Urinary bladder (tissue), 4 donors: ENCODE data around the gene POLD3. TPM values are rescaled to one million over a fixed set of nuclear protein-coding genes. Genes with fewer than 3 reads are reported as not detected.

ENCODE experiments used
- DNase-seq: peaks from one replicate; pipeline ENCODE4 v3.0.0-alpha.2; 2015; ENCODE audit errors: extremely low spot score
- H3K27ac ChIP-seq: one replicate; pipeline ENCODE4 v1.5.1; 2013; ENCODE audit warnings: low read depth, mild to moderate bottlenecking, moderate library complexity
- H3K36me3 ChIP-seq: one replicate; pipeline ENCODE4 v1.6.1; 2013; ENCODE audit warnings: mild to moderate bottlenecking, moderate library complexity; ENCODE audit not compliant: insufficient read depth
- H3K4me1 ChIP-seq: one replicate; pipeline ENCODE4 v1.6.1; 2013; ENCODE audit warnings: mild to moderate bottlenecking, moderate library complexity; ENCODE audit not compliant: insufficient read depth
- H3K4me3 ChIP-seq: one replicate; pipeline ENCODE4 v1.5.1; 2013; ENCODE audit warnings: low read depth, low read length
- WGBS: extraction: QIAGEN DNeasy Blood & Tissue Kit; methylation state at CpG from one replicate; pipeline ENCODE4 v1.1.7; 2013; 5-methylcytosine and 5-hydroxymethylcytosine counted together
- polyA plus RNA-seq: library from polyadenylated mRNA; stranded (reverse); fragments of 200-250 nt; gene quantifications from one replicate; pipeline ENCODE4 v1.2.3, GENCODE V29; 2013
- total RNA-seq: library from RNA; depleted of rRNA; stranded (reverse); fragments of >200 nt; gene quantifications from one replicate; pipeline ENCODE4 v1.2.3, GENCODE V29; 2014
- donor health status: healthy with polysubstance abuse.
- donor health status: healthy.

POLD3 gene
- total and polyA plus RNA-seq, 2 donors: 15.9 to 25.5 TPM

DNA sequence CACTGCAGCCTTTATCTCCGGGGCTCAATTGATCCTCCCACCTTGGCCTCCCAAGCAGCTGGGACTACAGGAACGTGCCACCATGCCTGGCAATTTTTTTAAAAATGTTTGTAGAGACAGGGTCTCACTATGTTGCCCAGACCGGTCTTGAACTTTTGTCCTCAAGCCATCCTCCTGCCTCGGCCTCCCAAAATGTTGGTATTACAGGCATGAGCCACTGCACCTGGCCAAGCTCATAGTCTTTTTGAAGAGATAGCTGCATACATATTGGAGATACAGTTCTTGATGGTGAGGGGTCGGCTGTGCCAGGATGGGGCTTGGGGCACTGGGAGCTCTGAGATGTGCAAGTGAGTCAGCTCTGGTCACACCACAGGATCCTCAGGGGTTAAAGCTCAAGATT is 85.7 kb downstream of the POLD3 start:
- Histone ChIP-seq H3K4me1 (no peaks in the 10 kb centered on the region), H3K36me3 (no peaks in the 10 kb centered on the region), H3K4me3 (no peak overlapping the region), H3K27ac (no peak overlapping the region)
- DNase-seq: no peak
- WGBS: 97% methylated on average over 5 of the region's 5 CpGs

GRCh38 chr11:74678591-74679512 is 86.5 kb downstream of the POLD3 start:
- Histone ChIP-seq H3K36me3 (no peaks in the 10 kb centered on the region), H3K27ac (no peak overlapping the region), H3K4me3 (no peak overlapping the region), H3K4me1 (no peaks in the 10 kb centered on the region)
- no peak for DNase-seq
- WGBS: 69% methylated on average over 13 of the region's 13 CpGs

- Histone ChIP-seq H3K36me3 (no peaks in the 10 kb centered on the region), H3K27ac (no peak overlapping the region)
- 85% methylated on average over 3 of the region's 3 CpGs for WGBS
Measured at GRCh38 chr11:74679513-74679865, 87.1 kb downstream of the POLD3 start.

GRCh38 chr11:74680035-74680671 is 87.8 kb downstream of the POLD3 start:
- no peak for DNase-seq
- H3K36me3 ChIP-seq: no peaks in the 10 kb centered on the region
- H3K4me1 ChIP-seq: no peaks in the 10 kb centered on the region
- H3K4me3 ChIP-seq: no peak overlapping the region
- H3K27ac ChIP-seq: no peak overlapping the region
- WGBS: 95% methylated on average over 9 of the region's 9 CpGs

More at GRCh38 chr11:74679513-74679865, 87.1 kb downstream of the POLD3 start:
- no peaks in the 10 kb centered on the region for H3K4me1 ChIP-seq
- no peak overlapping the region for H3K4me3 ChIP-seq
- DNase-seq: no peak

DNA sequence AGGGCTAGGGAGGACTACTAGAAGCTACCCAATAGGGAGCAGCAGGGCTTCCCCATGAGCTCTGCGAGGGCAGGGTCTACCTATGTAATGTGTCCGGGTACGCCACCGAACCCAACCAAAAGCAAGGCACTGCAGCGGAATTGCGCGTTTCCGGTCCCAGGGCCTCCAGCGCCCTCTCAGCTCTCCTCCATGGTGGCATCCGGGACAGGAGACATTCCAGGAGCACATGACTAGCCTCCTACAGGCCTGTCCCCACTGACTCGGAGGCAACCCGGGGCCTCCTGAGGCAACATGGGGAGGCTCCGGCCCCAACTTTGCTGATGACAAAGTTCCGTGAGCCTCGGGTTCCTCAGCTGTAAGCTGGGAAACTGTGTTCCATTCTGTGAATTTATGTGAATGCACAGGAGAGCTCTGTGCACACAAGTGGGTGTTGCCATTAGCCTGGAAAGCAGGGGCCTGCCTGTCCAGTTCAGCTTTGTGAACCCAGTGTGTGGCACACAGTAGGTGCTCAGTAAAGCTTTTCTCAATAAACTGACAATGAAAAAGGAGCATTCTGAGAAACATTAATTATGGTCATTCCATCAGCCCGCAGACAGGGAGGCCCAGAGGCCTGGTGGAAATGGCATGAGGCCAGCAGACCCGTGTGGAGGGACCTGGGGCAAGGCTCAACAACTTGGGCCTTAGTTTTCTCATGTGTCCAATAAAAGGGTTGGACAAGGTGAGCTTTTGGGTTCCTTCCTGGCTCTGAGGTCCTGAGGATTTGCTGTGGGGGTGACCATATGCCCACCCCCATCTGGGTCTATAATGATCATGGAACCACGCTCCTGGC is 88.5 kb downstream of the POLD3 start:
- no peak for DNase-seq
- Histone ChIP-seq H3K4me3 (no peak overlapping the region), H3K27ac (no peak overlapping the region), H3K4me1 (no peaks in the 10 kb centered on the region), H3K36me3 (no peaks in the 10 kb centered on the region)
- 87% methylated on average over 18 of the region's 18 CpGs for WGBS

DNA sequence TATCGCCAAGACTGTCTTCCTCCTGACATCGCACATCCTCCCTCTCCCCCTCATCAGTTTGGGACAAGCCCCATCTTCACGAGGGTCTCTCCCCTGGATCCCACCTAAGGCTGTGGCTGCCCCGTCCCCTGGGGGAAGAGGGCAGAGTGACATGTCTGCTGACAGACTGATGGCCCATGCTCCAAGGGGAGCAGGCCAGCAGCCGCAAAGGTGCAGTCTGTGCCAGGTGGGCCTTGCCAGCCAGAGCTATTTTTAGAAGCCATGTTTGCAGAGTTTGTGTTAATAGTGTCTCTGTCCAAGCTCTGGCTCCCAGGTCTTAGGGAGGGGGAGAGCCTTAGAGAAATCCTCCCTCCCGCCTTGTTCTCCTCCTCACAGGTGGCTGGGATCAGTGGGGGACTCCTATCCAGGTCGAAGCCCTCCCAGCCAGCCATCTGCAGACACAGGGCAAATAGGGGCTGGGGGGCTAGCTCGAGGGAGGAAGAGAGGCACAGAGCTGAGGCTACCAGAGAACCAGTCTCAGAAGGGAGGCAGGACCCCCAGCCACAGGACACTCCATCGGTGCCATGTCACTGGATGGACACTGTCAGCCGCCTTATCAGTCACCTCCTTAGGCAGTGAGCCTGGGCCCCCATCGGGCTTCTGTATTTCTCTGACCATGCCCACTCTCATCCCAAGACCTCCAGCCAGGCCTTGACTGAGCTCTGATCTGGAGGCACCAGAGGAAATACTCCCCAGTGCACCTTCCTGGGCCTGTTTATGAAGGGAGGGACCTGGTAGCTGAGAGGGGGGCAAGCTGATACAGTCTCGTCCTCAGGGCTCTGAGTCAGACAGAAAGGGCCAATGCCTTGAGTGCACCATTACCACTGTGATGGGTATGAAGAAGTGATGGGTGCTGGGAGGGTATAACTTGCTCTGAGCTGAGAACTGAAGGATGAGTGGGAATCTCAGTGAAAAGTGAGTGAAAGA is 89.6 kb downstream of the POLD3 start:
- no peak overlapping the region for H3K4me3 ChIP-seq
- no peak for DNase-seq
- H3K4me1 ChIP-seq: no peaks in the 10 kb centered on the region
- H3K36me3 ChIP-seq: no peaks in the 10 kb centered on the region
- no peak overlapping the region for H3K27ac ChIP-seq
- WGBS: 59% methylated on average over 12 of the region's 12 CpGs

GRCh38 chr11:74682731-74683278 is 90.4 kb downstream of the POLD3 start:
- WGBS: 82% methylated on average over 14 of the region's 14 CpGs
- no peak overlapping the region for H3K27ac ChIP-seq
- H3K36me3 ChIP-seq: no peaks in the 10 kb centered on the region
- H3K4me1 ChIP-seq: no peaks in the 10 kb centered on the region
- no peak for DNase-seq
- H3K4me3 ChIP-seq: peak overlapping the region; percentile 44

GRCh38 chr11:74683279-74683871 is 91.0 kb downstream of the POLD3 start:
- Histone ChIP-seq H3K4me3 (peak overlapping the region; percentile 44), H3K27ac (no peak overlapping the region), H3K4me1 (no peaks in the 10 kb centered on the region), H3K36me3 (no peaks in the 10 kb centered on the region)
- 3% methylated on average over 59 of the region's 59 CpGs for WGBS
- DNase-seq: no peak

GRCh38 chr11:74683941-74684481 is 91.6 kb downstream of the POLD3 start:
- no peaks in the 10 kb centered on the region for H3K4me1 ChIP-seq
- no peak for DNase-seq
- no peak overlapping the region for H3K27ac ChIP-seq
- no peak overlapping the region for H3K4me3 ChIP-seq
- no peaks in the 10 kb centered on the region for H3K36me3 ChIP-seq
- 70% methylated on average over 12 of the region's 12 CpGs for WGBS

DNA sequence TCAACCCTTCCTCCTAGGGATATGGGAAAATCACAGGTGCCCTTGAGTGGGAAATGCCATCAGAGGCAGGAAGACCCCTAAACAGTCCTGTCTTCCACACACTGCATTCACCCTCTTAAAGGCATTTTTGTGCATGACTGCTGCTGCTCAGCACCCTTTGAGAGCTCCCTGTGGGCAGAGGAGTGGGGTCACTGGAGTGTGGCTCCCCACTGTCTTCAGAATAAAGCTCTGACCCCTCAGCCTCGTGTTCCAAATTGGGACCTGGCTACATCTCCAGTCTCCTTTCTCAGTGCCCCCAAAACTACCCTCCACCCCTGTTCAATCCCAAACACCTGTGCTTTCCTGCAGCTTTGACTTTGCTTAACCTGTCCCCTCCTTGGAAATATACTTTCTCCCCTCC is 92.3 kb downstream of the POLD3 start:
- DNase-seq: no peak
- WGBS: 90% methylated on average over 1 of the region's 1 CpG

DNA sequence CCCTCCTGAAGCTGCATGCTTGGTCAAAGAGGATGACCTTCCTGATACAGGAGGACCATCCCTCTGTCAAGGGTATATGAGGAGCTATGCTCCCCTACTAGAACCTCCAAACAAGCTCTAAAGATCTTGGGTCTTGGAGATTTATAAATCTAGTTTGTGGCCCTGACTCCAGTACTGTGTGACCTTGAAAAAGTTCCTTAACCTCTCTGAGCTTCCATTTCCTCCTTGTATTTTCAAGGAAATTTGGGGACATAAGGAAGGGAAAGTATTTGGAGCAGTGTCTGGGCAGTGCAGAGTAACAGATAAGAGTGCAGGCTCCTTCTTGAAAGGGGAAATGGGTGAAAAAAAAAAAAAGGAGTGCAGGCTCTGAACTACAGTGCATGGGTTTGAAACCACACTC is 93.0 kb downstream of the POLD3 start:
- no peaks in the 10 kb centered on the region for H3K36me3 ChIP-seq
- DNase-seq: no peak
- no peaks in the 10 kb centered on the region for H3K4me1 ChIP-seq
- H3K4me3 ChIP-seq: no peak overlapping the region
- no peak overlapping the region for H3K27ac ChIP-seq

More for the DNA sequence above, 92.3 kb downstream of the POLD3 start:
- Histone ChIP-seq H3K27ac (no peak overlapping the region), H3K36me3 (no peaks in the 10 kb centered on the region), H3K4me3 (no peak overlapping the region), H3K4me1 (no peaks in the 10 kb centered on the region)

- no peaks in the 10 kb centered on the region for H3K4me1 ChIP-seq
- WGBS: 95% methylated on average over 3 of the region's 3 CpGs
- no peak overlapping the region for H3K4me3 ChIP-seq
- H3K27ac ChIP-seq: no peak overlapping the region
- DNase-seq: no peak
- H3K36me3 ChIP-seq: no peaks in the 10 kb centered on the region
Measured at GRCh38 chr11:74685905-74686304, 93.5 kb downstream of the POLD3 start.
